Transverse colon (tissue), 4 donors: ENCODE results near the gene ICAM4.
A peak's percentile ranks its signal among the peaks of the same experiment; 100 is the strongest.

ENCODE experiments used
- POLR2A ChIP-seq: fragments of 450-650 bp; IDR thresholded peaks from one replicate; pipeline ENCODE4 v1.6.1; 2016; ENCODE audit warnings: antibody characterized with exemption, mild to moderate bottlenecking, moderate library complexity
- POLR2AphosphoS5 ChIP-seq, 3 donors: sonication (generic); formaldehyde crosslinking; IDR thresholded peaks; one replicate each; pipeline ENCODE4 v1.6.1; 2016; ENCODE audit warnings: antibody characterized with exemption in 3 of 3
- TF ChIP-seq, protein P1 (sequence below), 5 experiments: fragments of 200-600 bp in 3 of 5; fragments of 450-650 bp in 2 of 5; sonication (generic) in 3 of 5; IDR thresholded peaks; 1 replicate in 2 of 5; 2 replicates in 3 of 5; pipeline ENCODE4 v1.5.1; 2016 to 2017; ENCODE audit warnings: antibody characterized with exemption in 5 of 5, inconsistent platforms in 3 of 5, mild to moderate bottlenecking in 2 of 5, moderate library complexity in 1 of 5

DNA sequence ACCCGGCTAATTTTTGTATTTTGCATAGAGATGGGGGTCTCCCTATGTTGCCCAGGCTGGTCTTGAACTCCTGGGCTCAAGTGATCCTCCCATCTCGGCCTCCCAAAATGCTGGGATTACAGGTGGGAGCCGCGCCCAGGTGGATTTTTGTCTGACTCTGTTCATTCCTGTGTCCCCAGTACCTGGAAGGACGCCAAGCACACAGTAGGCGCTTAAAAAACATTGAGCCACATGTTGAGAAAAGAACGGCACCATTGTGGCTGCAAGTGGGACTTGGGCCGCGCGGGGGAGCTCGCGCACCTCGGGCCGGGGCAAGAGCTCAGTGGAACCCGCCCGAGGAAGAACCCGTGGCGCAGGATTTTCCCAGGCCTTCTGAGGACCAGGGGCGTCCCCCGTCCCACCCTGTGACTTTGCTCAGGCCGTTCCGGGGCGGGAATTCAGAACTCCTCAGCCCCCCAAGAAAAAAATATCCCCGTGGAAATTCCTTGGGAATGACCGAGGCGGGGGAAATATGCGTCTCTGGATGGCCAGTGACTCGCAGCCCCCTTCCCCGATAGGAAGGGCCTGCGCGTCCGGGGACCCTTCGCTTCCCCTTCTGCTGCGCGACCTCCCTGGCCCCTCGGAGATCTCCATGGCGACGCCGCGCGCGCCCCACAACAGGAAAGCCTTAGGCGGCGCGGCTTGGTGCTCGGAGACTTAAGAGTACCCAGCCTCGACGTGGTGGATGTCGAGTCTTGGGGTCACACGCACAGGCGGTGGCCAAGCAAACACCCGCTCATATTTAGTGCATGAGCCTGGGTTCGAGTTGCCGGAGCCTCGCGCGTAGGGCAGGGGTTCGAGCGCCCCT lies 17.2 kb upstream of the ICAM4 start:
- TF ChIP-seq, protein P1, sequence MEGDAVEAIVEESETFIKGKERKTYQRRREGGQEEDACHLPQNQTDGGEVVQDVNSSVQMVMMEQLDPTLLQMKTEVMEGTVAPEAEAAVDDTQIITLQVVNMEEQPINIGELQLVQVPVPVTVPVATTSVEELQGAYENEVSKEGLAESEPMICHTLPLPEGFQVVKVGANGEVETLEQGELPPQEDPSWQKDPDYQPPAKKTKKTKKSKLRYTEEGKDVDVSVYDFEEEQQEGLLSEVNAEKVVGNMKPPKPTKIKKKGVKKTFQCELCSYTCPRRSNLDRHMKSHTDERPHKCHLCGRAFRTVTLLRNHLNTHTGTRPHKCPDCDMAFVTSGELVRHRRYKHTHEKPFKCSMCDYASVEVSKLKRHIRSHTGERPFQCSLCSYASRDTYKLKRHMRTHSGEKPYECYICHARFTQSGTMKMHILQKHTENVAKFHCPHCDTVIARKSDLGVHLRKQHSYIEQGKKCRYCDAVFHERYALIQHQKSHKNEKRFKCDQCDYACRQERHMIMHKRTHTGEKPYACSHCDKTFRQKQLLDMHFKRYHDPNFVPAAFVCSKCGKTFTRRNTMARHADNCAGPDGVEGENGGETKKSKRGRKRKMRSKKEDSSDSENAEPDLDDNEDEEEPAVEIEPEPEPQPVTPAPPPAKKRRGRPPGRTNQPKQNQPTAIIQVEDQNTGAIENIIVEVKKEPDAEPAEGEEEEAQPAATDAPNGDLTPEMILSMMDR (IDR thresholded peaks at IDR 0.05): peak; percentile 92 to 97 (median 94)
- TF ChIP-seq POLR2A: no peak
- peak in 2 of 3 donors; percentile 14 to 15 for TF ChIP-seq POLR2AphosphoS5 (IDR thresholded peaks at IDR 0.05)
